ENCODE measurements around the gene TMEM212.
"Not testable (repeated sequence)": the region's sequence is repeated elsewhere in the genome, so short reads cannot be mapped to it uniquely, and the experiment has no call there.

DNA sequence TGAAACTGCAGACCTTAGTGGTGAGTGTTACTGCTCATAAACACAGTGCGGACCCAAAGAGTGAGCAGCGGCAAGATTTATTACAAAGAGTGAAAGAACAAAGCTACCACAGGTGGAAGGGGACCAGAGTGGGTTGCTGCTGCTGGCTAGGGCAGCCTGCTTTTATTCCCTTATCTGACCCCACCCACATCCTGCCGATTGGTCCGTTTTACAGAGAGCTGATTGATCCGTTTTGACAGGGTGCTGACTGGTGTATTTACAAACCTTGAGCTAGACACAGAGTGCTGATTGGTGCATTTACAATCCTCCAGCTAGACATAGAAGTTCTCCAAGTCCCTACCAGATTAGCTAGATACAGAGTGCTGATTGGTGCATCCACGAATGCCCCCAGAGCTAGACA is 63.4 kb downstream of the TMEM212 start:
- TF ChIP-seq, protein P1, sequence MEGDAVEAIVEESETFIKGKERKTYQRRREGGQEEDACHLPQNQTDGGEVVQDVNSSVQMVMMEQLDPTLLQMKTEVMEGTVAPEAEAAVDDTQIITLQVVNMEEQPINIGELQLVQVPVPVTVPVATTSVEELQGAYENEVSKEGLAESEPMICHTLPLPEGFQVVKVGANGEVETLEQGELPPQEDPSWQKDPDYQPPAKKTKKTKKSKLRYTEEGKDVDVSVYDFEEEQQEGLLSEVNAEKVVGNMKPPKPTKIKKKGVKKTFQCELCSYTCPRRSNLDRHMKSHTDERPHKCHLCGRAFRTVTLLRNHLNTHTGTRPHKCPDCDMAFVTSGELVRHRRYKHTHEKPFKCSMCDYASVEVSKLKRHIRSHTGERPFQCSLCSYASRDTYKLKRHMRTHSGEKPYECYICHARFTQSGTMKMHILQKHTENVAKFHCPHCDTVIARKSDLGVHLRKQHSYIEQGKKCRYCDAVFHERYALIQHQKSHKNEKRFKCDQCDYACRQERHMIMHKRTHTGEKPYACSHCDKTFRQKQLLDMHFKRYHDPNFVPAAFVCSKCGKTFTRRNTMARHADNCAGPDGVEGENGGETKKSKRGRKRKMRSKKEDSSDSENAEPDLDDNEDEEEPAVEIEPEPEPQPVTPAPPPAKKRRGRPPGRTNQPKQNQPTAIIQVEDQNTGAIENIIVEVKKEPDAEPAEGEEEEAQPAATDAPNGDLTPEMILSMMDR (IDR thresholded peaks at IDR 0.05): not testable (repeated sequence)
- not testable (repeated sequence) for TF ChIP-seq EZH2phosphoT487 (IDR thresholded peaks at IDR 0.05)

Measured in neural progenitor cell (in vitro differentiated cells).